Rectal smooth muscle tissue (tissue), 1 donor: ENCODE data around the gene CCM2.

Experiments
- H3K27ac ChIP-seq: one replicate; pipeline ENCODE4 v1.7.0; 2013; ENCODE audit warnings: low read depth, low read length, inconsistent platforms
- H3K27me3 ChIP-seq: one replicate; pipeline ENCODE4 v1.7.0; 2013; ENCODE audit warnings: low read length; ENCODE audit not compliant: control insufficient read depth, insufficient read depth
- H3K36me3 ChIP-seq: one replicate; pipeline ENCODE4 v1.7.0; 2013; ENCODE audit warnings: low read length; ENCODE audit not compliant: control insufficient read depth, insufficient read depth
- H3K4me1 ChIP-seq: one replicate; pipeline ENCODE4 v1.7.0; 2013; ENCODE audit warnings: low read length; ENCODE audit not compliant: control insufficient read depth, insufficient read depth
- H3K4me3 ChIP-seq: one replicate; pipeline ENCODE4 v1.7.0; 2013; ENCODE audit warnings: low read length
- H3K9ac ChIP-seq: one replicate; pipeline ENCODE4 v1.7.0; 2013; ENCODE audit warnings: low read length

CCM2 gene

GRCh38 chr7:45000093-45001032, at the start of gene CCM2:
TSS of gene CCM2 (plus strand) at chr7:45000201. CDS start at chr7:45000334, 133 bp downstream.
- Histone ChIP-seq H3K9ac (peak within 1 kb of the TSS; percentile 76), H3K27me3 (no peaks in the 10 kb centered on the region), H3K27ac (peak within 1 kb of the TSS; percentile 78), H3K36me3 (no peaks in the 10 kb centered on the region), H3K4me3 (peak within 1 kb of the TSS; percentile 89), H3K4me1 (peaks cover 3% of the 10 kb centered on the region)

DNA sequence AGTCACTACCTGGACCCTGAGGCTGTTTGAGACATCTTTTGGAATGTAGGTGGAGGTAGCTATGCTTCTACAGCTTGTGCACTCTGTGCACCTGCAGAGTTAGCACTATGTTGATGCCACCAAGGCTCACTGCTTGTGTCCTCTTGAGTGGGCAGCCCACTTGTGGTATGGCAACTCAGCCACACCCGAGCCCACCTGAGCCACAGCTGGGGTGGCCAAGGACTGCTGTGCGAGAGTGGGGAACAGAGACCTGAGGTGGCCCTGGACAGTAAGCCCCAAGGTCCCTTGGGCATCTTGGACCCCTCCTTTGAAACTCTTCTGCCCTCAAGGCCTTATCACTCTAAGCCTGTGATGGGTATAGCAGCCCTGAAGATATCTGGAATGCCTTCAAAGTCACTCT, 46.8 kb upstream of the CCM2 start:
- no peaks in the 10 kb centered on the region for H3K4me1 ChIP-seq
- no peak overlapping the region for H3K4me3 ChIP-seq
- no peak overlapping the region for H3K9ac ChIP-seq
- H3K36me3 ChIP-seq = no peaks in the 10 kb centered on the region
- H3K27me3 ChIP-seq = no peaks in the 10 kb centered on the region
- no peak overlapping the region for H3K27ac ChIP-seq

DNA sequence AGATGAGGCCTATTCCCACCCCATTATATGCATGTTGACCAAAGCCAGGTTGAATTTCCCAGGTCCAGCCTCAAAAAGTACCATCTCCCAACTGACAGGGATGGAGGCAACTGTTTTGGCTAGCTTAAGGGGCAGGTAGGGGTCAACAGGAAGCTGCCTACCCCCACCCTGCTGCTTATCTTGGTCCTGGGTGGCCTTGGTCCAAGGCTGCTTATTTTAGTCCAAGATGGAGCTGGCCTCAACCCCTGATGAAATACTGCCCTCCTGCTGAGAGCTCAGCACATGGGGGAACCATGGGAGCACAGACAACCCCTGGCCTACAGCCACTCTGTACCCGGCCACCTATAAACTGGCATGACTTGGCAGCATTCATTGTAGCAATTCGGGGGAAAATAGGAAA, 44.3 kb upstream of the CCM2 start:
- H3K36me3 ChIP-seq = no peaks in the 10 kb centered on the region
- H3K27me3 ChIP-seq = no peaks in the 10 kb centered on the region
- no peak overlapping the region for H3K27ac ChIP-seq
- no peak overlapping the region for H3K4me3 ChIP-seq
- H3K4me1 ChIP-seq = no peaks in the 10 kb centered on the region
- no peak overlapping the region for H3K9ac ChIP-seq

DNA sequence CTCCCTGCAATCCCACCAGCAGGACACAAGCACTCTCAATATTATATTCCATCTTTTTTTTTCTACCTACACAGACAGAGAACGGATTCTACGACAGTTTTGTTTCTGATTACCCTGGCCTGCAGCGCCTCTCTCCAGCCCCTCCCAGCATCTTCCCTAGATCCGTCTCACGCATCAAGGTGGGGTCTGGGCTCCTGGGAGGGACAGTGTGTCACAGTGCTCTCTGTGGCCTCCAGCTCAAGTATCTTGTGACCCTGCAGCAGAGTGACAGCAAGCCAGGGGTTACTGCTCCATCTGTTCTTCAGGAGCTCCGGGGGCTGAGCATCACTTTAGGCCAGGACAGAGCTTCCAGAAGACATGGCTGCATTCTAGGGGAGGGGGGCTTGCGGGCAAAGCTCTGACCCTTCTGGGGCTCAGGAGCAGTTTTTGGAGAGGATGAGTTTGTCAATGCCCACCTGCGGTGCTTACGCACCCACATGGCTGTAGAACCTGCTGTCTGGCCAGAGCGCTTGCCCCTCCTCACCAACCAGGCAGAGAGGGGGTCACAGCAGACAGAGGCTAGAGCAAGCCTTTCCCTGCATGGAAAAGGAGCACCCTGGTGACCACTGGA, 43.7 kb upstream of the CCM2 start:
- Histone ChIP-seq H3K36me3 (no peaks in the 10 kb centered on the region), H3K9ac (no peak overlapping the region), H3K27ac (no peak overlapping the region), H3K4me3 (no peak overlapping the region), H3K27me3 (no peaks in the 10 kb centered on the region), H3K4me1 (no peaks in the 10 kb centered on the region)

DNA sequence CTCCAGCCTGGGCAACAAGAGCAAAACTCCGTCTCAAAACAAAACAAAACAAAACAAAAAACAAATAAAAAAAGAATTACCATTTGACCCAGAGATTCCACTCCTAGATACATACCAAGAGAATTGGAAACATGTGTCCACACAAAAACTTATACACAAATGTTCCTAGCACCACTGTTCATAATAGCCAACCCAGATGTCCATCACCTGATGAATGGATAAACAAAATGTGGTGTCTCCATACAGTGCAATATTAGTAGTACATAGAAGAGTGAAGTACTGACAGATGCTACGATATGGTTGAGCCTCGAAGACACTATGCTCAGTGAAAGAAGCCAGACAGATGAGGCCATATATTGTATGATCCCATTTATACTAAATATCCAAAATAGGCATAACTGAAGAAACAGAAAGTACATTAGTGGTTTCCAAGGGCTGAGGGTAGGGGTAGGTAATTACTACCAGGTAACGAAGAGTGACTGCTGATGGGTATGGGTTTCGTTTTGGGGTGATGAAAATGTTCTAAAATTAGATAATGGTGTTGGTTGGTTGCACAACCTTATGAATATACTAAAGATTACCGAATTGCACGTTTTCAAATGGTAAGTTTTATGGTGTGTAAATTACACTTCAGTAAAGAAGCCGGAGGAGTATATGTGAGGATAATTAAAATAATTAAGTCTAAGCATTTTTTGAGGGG, 41.2 kb upstream of the CCM2 start:
- no peak overlapping the region for H3K27ac ChIP-seq
- peaks cover 4% of the 10 kb centered on the region for H3K27me3 ChIP-seq
- H3K4me3 ChIP-seq = no peak overlapping the region
- H3K4me1 ChIP-seq = no peaks in the 10 kb centered on the region
- H3K9ac ChIP-seq = no peak overlapping the region
- H3K36me3 ChIP-seq = no peaks in the 10 kb centered on the region

DNA sequence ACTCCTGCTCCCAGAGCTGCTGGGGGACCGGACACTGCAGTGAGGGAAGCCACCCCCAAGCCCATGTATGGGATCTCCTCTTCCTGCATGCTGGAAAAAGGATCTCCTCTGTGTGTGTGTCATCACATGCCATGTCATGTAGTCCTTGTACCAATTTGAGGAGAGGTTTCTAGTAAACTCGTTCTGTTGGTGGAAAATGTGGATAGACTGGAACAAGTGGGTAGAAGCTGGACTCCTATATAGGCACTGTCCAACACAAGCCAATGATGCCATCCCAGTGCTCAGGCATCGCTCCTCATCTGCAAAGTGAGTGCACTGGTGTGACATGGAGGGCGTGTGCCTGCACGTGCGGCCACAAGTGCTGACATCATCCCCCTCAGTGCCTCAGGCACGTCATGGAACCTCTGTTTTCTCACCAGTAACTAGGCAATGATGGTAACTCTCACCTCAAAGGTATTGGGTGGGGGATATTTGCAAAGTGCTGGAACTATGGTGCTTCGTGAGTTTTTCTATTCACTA, 40.5 kb upstream of the CCM2 start:
- Histone ChIP-seq H3K27me3 (peaks cover 4% of the 10 kb centered on the region), H3K4me3 (no peak overlapping the region), H3K9ac (no peak overlapping the region), H3K4me1 (no peaks in the 10 kb centered on the region), H3K27ac (no peak overlapping the region), H3K36me3 (no peaks in the 10 kb centered on the region)

- Histone ChIP-seq H3K4me3 (no peak overlapping the region), H3K27me3 (peaks cover 4% of the 10 kb centered on the region), H3K9ac (no peak overlapping the region), H3K27ac (no peak overlapping the region), H3K4me1 (no peaks in the 10 kb centered on the region), H3K36me3 (no peaks in the 10 kb centered on the region)
Observed at GRCh38 chr7:44960011-44960580, 39.9 kb upstream of the CCM2 start.

DNA sequence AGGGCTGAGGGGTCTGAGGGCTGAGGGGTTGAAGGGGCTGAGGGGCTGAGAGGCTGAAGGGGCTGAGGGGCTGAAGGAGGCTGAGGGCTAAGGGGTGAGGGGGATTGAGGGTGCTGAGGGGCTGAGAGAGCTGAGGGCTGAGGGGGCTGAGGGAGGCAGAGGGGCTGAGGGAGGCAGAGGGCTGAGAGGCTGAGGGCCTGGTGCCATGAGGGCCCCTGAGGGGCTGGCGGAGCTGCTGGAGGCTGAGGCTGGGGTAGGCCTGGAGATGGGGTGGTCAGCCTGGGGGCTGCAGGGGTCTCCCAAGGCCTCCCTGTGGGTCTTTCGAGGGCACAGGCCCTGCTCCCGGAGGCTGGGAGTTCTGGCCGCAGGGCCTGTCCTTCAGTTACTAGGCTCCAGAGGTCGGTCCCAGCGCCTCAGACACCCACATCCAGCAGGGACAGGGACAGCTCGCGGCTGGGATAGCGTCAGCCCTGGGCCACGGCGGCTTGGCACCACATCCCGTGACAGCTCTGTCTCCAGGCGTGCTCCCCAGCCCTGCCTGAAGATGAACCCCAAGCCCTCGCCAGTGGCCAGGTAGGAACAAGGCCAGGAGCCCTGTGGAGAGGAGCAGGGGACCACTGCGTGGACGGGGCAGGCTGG, 38.0 kb upstream of the CCM2 start:
- Histone ChIP-seq H3K9ac (no peak overlapping the region), H3K36me3 (no peaks in the 10 kb centered on the region), H3K4me1 (no peaks in the 10 kb centered on the region), H3K27ac (no peak overlapping the region), H3K27me3 (peaks cover 6% of the 10 kb centered on the region), H3K4me3 (peak overlapping the region; percentile 64)

DNA sequence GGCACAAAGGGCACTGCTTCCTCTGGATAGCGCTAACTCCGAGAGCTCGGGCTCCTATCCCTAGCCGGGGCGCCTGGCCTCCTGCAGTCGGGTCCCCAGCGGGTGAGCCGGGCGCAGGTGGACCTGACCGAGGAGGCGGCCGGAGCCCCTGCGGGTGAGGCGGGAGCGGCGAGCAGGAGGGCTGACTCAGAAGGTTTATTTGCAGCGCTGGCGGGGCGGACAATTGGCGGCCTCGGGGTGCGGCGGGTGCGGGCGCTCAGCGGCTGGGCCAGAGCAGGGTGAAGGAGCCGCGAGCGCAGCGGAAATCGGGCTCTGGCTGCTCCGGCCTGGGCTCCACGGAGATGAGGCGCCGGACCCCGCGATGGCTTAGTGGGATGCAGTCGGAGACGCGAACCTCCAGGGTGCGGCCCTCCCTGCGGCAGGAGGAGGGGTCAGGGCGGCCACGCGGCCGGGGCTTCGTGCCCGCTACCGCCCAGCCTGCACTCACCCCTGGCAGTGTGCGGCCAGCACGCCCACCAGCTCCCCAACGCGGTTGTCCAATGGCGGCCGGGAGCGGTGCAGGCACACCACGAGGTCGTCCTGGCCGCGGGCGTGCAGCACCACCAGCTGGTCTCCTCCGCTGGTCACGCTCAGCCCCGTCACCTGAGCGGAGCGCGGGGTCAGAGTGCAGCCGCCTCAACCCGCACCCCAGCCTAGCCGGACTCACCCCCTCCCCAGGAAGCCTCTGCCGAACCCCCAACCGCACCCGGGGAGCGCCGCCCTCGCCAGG, 37.3 kb upstream of the CCM2 start:
- no peak overlapping the region for H3K27ac ChIP-seq
- no peak overlapping the region for H3K9ac ChIP-seq
- peaks cover 6% of the 10 kb centered on the region for H3K27me3 ChIP-seq
- H3K36me3 ChIP-seq = no peaks in the 10 kb centered on the region
- no peaks in the 10 kb centered on the region for H3K4me1 ChIP-seq
- peak overlapping the region; percentile 64 for H3K4me3 ChIP-seq

DNA sequence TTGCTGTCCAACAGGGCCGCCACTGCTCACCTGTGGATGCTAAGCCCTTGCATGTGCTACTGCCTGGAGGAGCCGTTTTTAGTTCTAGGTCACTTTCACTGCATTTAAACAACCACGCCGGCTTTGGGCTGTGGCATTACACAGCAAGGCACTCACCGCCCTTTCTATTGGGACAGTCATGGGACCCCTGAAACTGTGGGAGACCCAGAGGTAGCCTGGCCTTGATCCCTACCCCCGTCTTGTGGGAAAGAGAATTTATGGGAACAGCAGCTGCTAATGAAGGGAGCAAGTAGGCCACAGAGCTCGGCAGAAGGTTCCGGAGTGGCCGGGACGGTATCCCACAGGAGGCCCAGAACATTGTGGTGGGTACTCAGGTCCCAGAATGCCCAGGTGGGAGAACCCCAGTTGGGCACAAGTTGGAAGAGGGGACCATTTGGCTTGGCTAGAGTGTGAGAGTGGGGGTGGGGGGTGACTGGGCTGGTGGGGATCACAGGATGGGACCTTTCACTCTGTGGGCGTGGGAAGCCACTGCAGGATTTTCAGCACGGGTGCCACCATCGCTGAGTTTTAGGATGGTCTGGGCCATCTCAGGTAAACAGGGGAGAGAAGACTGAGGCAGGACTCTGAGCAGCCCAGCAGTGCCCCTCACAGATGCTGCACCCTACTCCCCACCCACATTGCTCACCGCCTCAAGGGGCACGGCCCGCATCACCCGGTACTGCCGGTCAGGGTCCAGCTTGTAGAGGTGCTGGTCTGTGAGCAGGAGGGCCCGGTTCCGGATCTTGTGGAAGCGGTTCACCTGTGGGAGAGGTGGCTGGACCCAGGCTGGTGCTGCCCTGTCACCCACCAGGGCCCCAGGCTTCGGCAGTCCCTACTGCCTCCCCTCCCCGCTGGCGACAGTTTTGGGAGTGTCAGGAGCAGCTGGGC, 36.4 kb upstream of the CCM2 start:
- H3K4me3 ChIP-seq = no peak overlapping the region

More for the DNA sequence above, 36.4 kb upstream of the CCM2 start:
- Histone ChIP-seq H3K36me3 (no peaks in the 10 kb centered on the region), H3K27ac (no peak overlapping the region), H3K27me3 (peaks cover 6% of the 10 kb centered on the region), H3K9ac (no peak overlapping the region), H3K4me1 (no peaks in the 10 kb centered on the region)
